Fibroblast of skin of left quadriceps (primary cell): ENCODE results near the gene MVP.
"Not testable (repeated sequence)": the region's sequence is repeated elsewhere in the genome, so short reads cannot be mapped to it uniquely, and the experiment has no call there.

Experiments used
- DNase-seq, 2 experiments: peaks; one replicate each; pipeline ENCODE4 v3.0.0-alpha.2; 2013; ENCODE audit warnings: low read depth in 2 of 2

MVP gene

GRCh38 chr16:29815032-29815721 lies 5.1 kb upstream of the MVP start:
- no peak for DNase-seq

- DNase-seq, result peak; percentile 98
Measured at GRCh38 chr16:29815793-29816693, 4.2 kb upstream of the MVP start, which contains the start of gene PAGR1. Gene PAGR1 (plus strand): TSS chr16:29816152. CDS start chr16:29816526, 374 bp downstream.

- DNase-seq, result no peak
Measured at GRCh38 chr16:29816694-29817441, 3.4 kb upstream of the MVP start.

- no peak for DNase-seq
Measured at GRCh38 chr16:29818082-29818481, 2.2 kb upstream of the MVP start.

- DNase-seq, result no peak
Measured at GRCh38 chr16:29819506-29819905, 756 bp upstream of the MVP start.

- DNase-seq, result no peak
Measured at GRCh38 chr16:29820730-29821642, 724 bp downstream of the MVP start.

- peak in 1 of 2 experiments; percentile 52 for DNase-seq
Measured at GRCh38 chr16:29821643-29822115, 1.4 kb downstream of the MVP start.

- DNase-seq, result peak in 1 of 2 experiments; percentile 47
Measured at GRCh38 chr16:29824589-29825144, 4.4 kb downstream of the MVP start.

GRCh38 chr16:29825145-29826044 lies 5.1 kb downstream of the MVP start:
- peak in 1 of 2 experiments; percentile 45 for DNase-seq

- DNase-seq, result no peak
Measured at GRCh38 chr16:29826342-29826695, 6.1 kb downstream of the MVP start.

- DNase-seq, result no peak
Measured at GRCh38 chr16:29830774-29831173, 10.5 kb downstream of the MVP start.

- DNase-seq, result no peak
Measured at GRCh38 chr16:29831490-29831889, 11.2 kb downstream of the MVP start.

GRCh38 chr16:29833219-29833618 lies 13.0 kb downstream of the MVP start:
- not testable (repeated sequence) for DNase-seq

- DNase-seq, result no peak
Measured at GRCh38 chr16:29834079-29834478, 13.8 kb downstream of the MVP start.

GRCh38 chr16:29835926-29836325 lies 15.7 kb downstream of the MVP start:
- no peak for DNase-seq

- no peak for DNase-seq
Measured at GRCh38 chr16:29836623-29837022, 16.4 kb downstream of the MVP start.

GRCh38 chr16:29837841-29838240 lies 17.6 kb downstream of the MVP start:
- DNase-seq, result no peak

- no peak for DNase-seq
Measured at GRCh38 chr16:29839822-29840221, 19.6 kb downstream of the MVP start.

- no peak for DNase-seq
Measured at GRCh38 chr16:29840240-29840639, 20.0 kb downstream of the MVP start.

GRCh38 chr16:29841631-29842030 lies 21.4 kb downstream of the MVP start:
- DNase-seq, result no peak
